GM12878 (cell line): ENCODE data around the gene SMIM44. TPM values are rescaled to one million over a fixed set of nuclear protein-coding genes. Genes with fewer than 3 reads are reported as not detected.

Experiments
- ATAC-seq: fragments of 200-7000 bp; cut with Tn5 transposase; 3 replicates; pipeline ENCODE4 v1.9.1; 2020; ENCODE audit warnings: mild to moderate bottlenecking, moderate library complexity
- BruUV-seq: library from RNA; stranded (reverse); fragments of 400-500 nt; replicated peaks from 2 replicates; lab custom pipeline; 2021; lab: Mats Ljungman, UMichigan
- CTCF ChIA-PET: fragments of 300-600 bp; sonication (Branson Sonifier 250); formaldehyde crosslinking; extraction: SDS; loops from one replicate; lab custom pipeline; 2021; ENCODE audit warnings: inconsistent platforms; lab: Yijun Ruan, JAX
- POLR2A ChIA-PET: fragments of 350-600 bp; formaldehyde crosslinking; extraction: SDS; loops from one replicate; lab custom pipeline; 2021; ENCODE audit warnings: inconsistent platforms; lab: Charles Lee
- RAD21 ChIA-PET: fragments of 300-600 bp; sonication (Branson Sonifier 250); formaldehyde crosslinking; loops from one replicate; lab custom pipeline; 2023; ENCODE audit warnings: antibody characterized with exemption; ENCODE audit not compliant: unreplicated experiment; lab: Charles Lee
- SMC1A ChIA-PET: fragments of 300-600 bp; sonication (Branson Sonifier 250); formaldehyde crosslinking; loops from one replicate; lab custom pipeline; 2023; ENCODE audit not compliant: unreplicated experiment, uncharacterized antibody; lab: Charles Lee
- DNase-seq: peaks from one replicate; pipeline ENCODE4 v3.0.0-alpha.2; 2011; ENCODE audit warnings: low read depth, low spot score
- FAIRE-seq: peaks from 3 replicates; lab custom pipeline; 2011; peaks lifted over from hg19 to GRCh38; lab: Jason Lieb, UNC
- H2AFZ ChIP-seq: 2 replicates; pipeline ENCODE4 v1.6.0; 2011; ENCODE audit warnings: low read depth, low read length, control low read depth; ENCODE audit not compliant: control insufficient read depth
- H3K27ac ChIP-seq: 2 replicates; pipeline ENCODE4 v1.5.1; 2011; ENCODE audit warnings: control low read depth; ENCODE audit not compliant: control insufficient read depth, insufficient read depth
- H3K27me3 ChIP-seq, 2 experiments: replicated peaks in 1 of 2; 2 replicates each; pipeline versions ENCODE4 v1.6.0 to v1.6.1; 2011; ENCODE audit warnings: low read length in 1 of 2; ENCODE audit not compliant: control insufficient read depth in 2 of 2, insufficient read depth in 2 of 2
- H3K36me3 ChIP-seq, 2 experiments: 2 replicates each; pipeline ENCODE4 v1.5.1; 2011; ENCODE audit warnings: low read length in 1 of 2; ENCODE audit not compliant: control insufficient read depth in 2 of 2, insufficient read depth in 2 of 2
- H3K4me1 ChIP-seq: 2 replicates; pipeline ENCODE4 v1.6.1; 2011; ENCODE audit warnings: mild to moderate bottlenecking, low read length, moderate library complexity, mixed read lengths; ENCODE audit not compliant: control insufficient read depth, insufficient read depth
- H3K4me2 ChIP-seq: 2 replicates; pipeline ENCODE4 v1.6.0; 2011; ENCODE audit warnings: control low read depth; ENCODE audit not compliant: control insufficient read depth, insufficient read depth
- H3K4me3 ChIP-seq: fragments of 200-600 bp; sonication (generic); 2 replicates; pipeline ENCODE4 v1.5.1; 2016
- H3K79me2 ChIP-seq: 2 replicates; pipeline ENCODE4 v1.6.0; 2011; ENCODE audit warnings: low read length; ENCODE audit not compliant: control insufficient read depth, insufficient read depth
- H3K9ac ChIP-seq: 2 replicates; pipeline ENCODE4 v1.8.0; 2011; ENCODE audit warnings: low read length, control low read depth, mixed read lengths; ENCODE audit not compliant: control insufficient read depth, insufficient read depth
- H3K9me3 ChIP-seq: replicated peaks from 3 replicates; pipeline ENCODE4 v1.5.1; 2011; ENCODE audit warnings: mild to moderate bottlenecking, low read length; ENCODE audit not compliant: control insufficient read depth, insufficient read depth
- H4K20me1 ChIP-seq: 2 replicates; pipeline ENCODE4 v1.6.0; 2011; ENCODE audit not compliant: control insufficient read depth, insufficient read depth
- ASH2L ChIP-seq: fragments of 300-600, 200-600 bp; sonication (generic); IDR thresholded peaks from 2 replicates; pipeline ENCODE4 v1.6.1; 2017; ENCODE audit warnings: low read depth, mild to moderate bottlenecking, borderline replicate concordance
- ATF2 ChIP-seq: IDR thresholded peaks from 2 replicates; pipeline ENCODE4 v1.6.1; 2012; ENCODE audit warnings: low read length, inconsistent platforms
- CHD2 ChIP-seq: IDR thresholded peaks from 2 replicates; pipeline ENCODE4 v1.6.1; 2011; ENCODE audit warnings: low read depth, low read length, improper control_type of control experiment, borderline replicate concordance
- EZH2 ChIP-seq: IDR thresholded peaks from 2 replicates; pipeline ENCODE4 v1.6.1; 2012; ENCODE audit warnings: low read depth, mild to moderate bottlenecking, control low read depth, inconsistent platforms, low read length, borderline replicate concordance; ENCODE audit not compliant: control insufficient read depth
- GATAD2B ChIP-seq: fragments of 450-650 bp; conservative IDR thresholded peaks from 2 replicates; pipeline ENCODE4 v1.6.1; 2017; ENCODE audit warnings: low read depth, mild to moderate bottlenecking, moderate library complexity
- HDGF ChIP-seq: fragments of 450-650 bp; IDR thresholded peaks from 2 replicates; pipeline ENCODE4 v1.6.1; 2016; ENCODE audit warnings: antibody characterized with exemption
- IRF3 ChIP-seq: fragments of 450-650 bp; IDR thresholded peaks from 2 replicates; pipeline ENCODE4 v1.6.1; 2014; ENCODE audit warnings: mild to moderate bottlenecking
- MEF2B ChIP-seq: fragments of 450-650 bp; IDR thresholded peaks from 2 replicates; pipeline ENCODE4 v1.6.1; 2018; ENCODE audit warnings: mild to moderate bottlenecking, moderate library complexity; ENCODE audit not compliant: partially characterized antibody, poor library complexity, severe bottlenecking
- MXI1 ChIP-seq: fragments of 150-350 bp; IDR thresholded peaks from 2 replicates; pipeline ENCODE4 v1.6.1; 2011; ENCODE audit warnings: low read depth, mild to moderate bottlenecking, inconsistent platforms, low read length, improper control_type of control experiment
- POLR2AphosphoS5 ChIP-seq: IDR thresholded peaks from 2 replicates; pipeline ENCODE4 v1.6.1; 2011; ENCODE audit warnings: mild to moderate bottlenecking, low read length, inconsistent platforms
- RAD21 ChIP-seq: IDR thresholded peaks from 2 replicates; pipeline ENCODE4 v1.6.1; 2011; ENCODE audit warnings: mild to moderate bottlenecking, low read depth, low read length, moderate library complexity; ENCODE audit not compliant: insufficient read depth
- SMAD5 ChIP-seq: IDR thresholded peaks from 2 replicates; pipeline ENCODE4 v1.6.1; 2016; ENCODE audit warnings: antibody characterized with exemption, low read depth
- SP1 ChIP-seq: IDR thresholded peaks from one replicate; pipeline ENCODE4 v1.6.1; 2011; ENCODE audit warnings: low read depth, low read length
- TAF1 ChIP-seq: IDR thresholded peaks from 2 replicates; pipeline ENCODE4 v1.6.1; 2011; ENCODE audit warnings: mild to moderate bottlenecking, low read depth, low read length, borderline replicate concordance
- TCF7 ChIP-seq: IDR thresholded peaks from 2 replicates; pipeline ENCODE4 v1.6.1; 2014; ENCODE audit warnings: antibody characterized with exemption, borderline replicate concordance
- WRNIP1 ChIP-seq: IDR thresholded peaks from 2 replicates; pipeline ENCODE4 v1.6.1; 2011; ENCODE audit warnings: low read depth, low read length, improper control_type of control experiment, borderline replicate concordance
- ZBTB11 ChIP-seq: fragments of 450-650 bp; formaldehyde crosslinking; IDR thresholded peaks from 2 replicates; pipeline ENCODE4 v1.5.0; 2022; ENCODE audit warnings: mild to moderate bottlenecking, missing genetic modification characterization
- ZNF207 ChIP-seq: fragments of 450-650 bp; IDR thresholded peaks from 2 replicates; pipeline ENCODE4 v1.6.1; 2014; ENCODE audit warnings: antibody characterized with exemption, mild to moderate bottlenecking, borderline replicate concordance
- WGBS: methylation state at CpG from one replicate; pipeline ENCODE4 v1.1.6; 2016; ENCODE audit warnings: low lambda C conversion rate; ENCODE audit not compliant: insufficient replicate concordance, insufficient coverage; ENCODE audit errors: missing lambda C conversion rate; 5-methylcytosine and 5-hydroxymethylcytosine counted together
- in situ Hi-C: fragments of 300-500 bp; cut with MboI; formaldehyde crosslinking; loops from 9 replicates; pipeline ENCODE4 v1.14.3; 2018; ENCODE audit warnings: mixed read lengths
- intact Hi-C: fragments of 100-400 bp; cut with micrococcal nuclease; formaldehyde crosslinking; loops from one replicate; pipeline ENCODE4 v1.14.2; 2022; ENCODE audit not compliant: unreplicated experiment
- polyA plus RNA-seq, 11 experiments: library from polyadenylated mRNA; depleted of rRNA in 4 of 11; unstranded in 6 of 11; stranded (reverse) in 5 of 11; fragments of >200 nt; fragmentation: Nextera tagmentation in 4 of 11; fragmentation: Illumina TruSeq in 1 of 11; extraction: Ambion mirVana in 4 of 11; extraction: Trizol in 1 of 11; gene quantifications; 1 replicate in 1 of 11; 2 replicates in 10 of 11; pipeline versions ENCODE4 v1.2.1 to v1.2.3, GENCODE V29; 2011 to 2016; ENCODE audit warnings: inconsistent platforms in 2 of 11, missing spikeins in 2 of 11, low read depth in 1 of 11
- total RNA-seq, 4 experiments: library from RNA; depleted of rRNA in 3 of 4; stranded (reverse); fragments of >200 nt in 3 of 4; fragmentation: Illumina TruSeq in 1 of 4; extraction: Trizol in 1 of 4; gene quantifications; 2 replicates each; pipeline versions ENCODE4 v1.2.1 to v1.2.3, GENCODE V29; 2013 to 2021

The SMIM44 gene
- total and polyA plus RNA-seq, 10 of the 15 experiments (the other 5 are each of a cell fraction or from before 2014, with no cell fraction given) = not detected

- POLR2A ChIA-PET = interaction anchor here (0.8 to 1.6 kb wide), 2 partner anchors 56 to 262 kb away, joined by 4 to 5 read pairs; partner anchors contain the start of gene MRPL54
- Histone ChIP-seq H2AFZ (peak within 1 kb of the TSS; percentile 100), H3K9ac (peak within 1 kb of the TSS; percentile 97), H3K4me2 (peak within 1 kb of the TSS; percentile 98), H3K27ac (peak within 1 kb of the TSS; percentile 99), H3K9me3 (no peaks in the 10 kb centered on the region; the same call in 2 of the 3 replicates), H3K4me3 (peak within 1 kb of the TSS; percentile 85), H3K4me1 (peaks cover 2% of the 10 kb centered on the region; the same call in 1 of the 2 replicates), H4K20me1 (no peaks in the 10 kb centered on the region), H3K36me3 (peaks cover 2 to 3% of the 10 kb centered on the region in 2 experiments; a peak in 3 of 4 replicates), H3K27me3 (no peaks in the 10 kb centered on the region), H3K79me2 (peaks cover 16% of the 10 kb centered on the region)
- in situ Hi-C loops (no loop called here), intact Hi-C loops (no loop called here)
- RAD21 ChIA-PET = interaction anchor here (1.2 kb wide), 1 partner anchor 17 kb away, joined by 3 read pairs; no protein-coding TSS in a partner anchor
- WGBS = 0% methylated on average over 52 of the region's 52 CpGs
- ATAC-seq (peak; percentile 94), DNase-seq (peak; percentile 97), FAIRE-seq (peak; percentile 100)
- SMC1A ChIA-PET = interaction anchor here (1.0 kb wide), 1 partner anchor 56 kb away, joined by 3 read pairs; no protein-coding TSS in a partner anchor
- BruUV-seq = no TSS peak
- CTCF ChIA-PET = interaction anchor here (0.8 to 1.4 kb wide), 4 partner anchors 16 to 195 kb away, joined by 3 to 4 read pairs (median 4); no protein-coding TSS in a partner anchor
- TF ChIP-seq EZH2 (no peak), TCF7 (no peak), ZBTB11 (no peak), GATAD2B (peak; percentile 75; the same call in 1 of the 2 replicates), ASH2L (0 out of 2 replicates have a peak, but pooled peaks have one; percentile 65), SP1 (peak; percentile 89), MXI1 (peak; percentile 87), POLR2AphosphoS5 (peak; percentile 82), ATF2 (no peak), TAF1 (peak; percentile 99), WRNIP1 (no peak), MEF2B (no peak), RAD21 (no peak), SMAD5 (peak; percentile 83), CHD2 (peak; percentile 54; the same call in 1 of the 2 replicates), ZNF207 (peak; percentile 100), IRF3 (peak; percentile 67), HDGF (peak; percentile 26; the same call in 1 of the 2 replicates)
Observed at GRCh38 chr19:3500429-3501101, 17.3 kb upstream of the SMIM44 start, which contains the start of gene DOHH. Gene DOHH (minus strand): TSS chr19:3500674. CDS start chr19:3496814, 3,860 bp downstream.
